Neural crest cell (in vitro differentiated cells): ENCODE data around the gene PNCK. TPM values are rescaled to one million over a fixed set of nuclear protein-coding genes. Genes with fewer than 3 reads are reported as not detected.

Experiments
- DNase-seq: peaks from one replicate; pipeline ENCODE4 v3.0.0; 2021; ENCODE audit warnings: low read depth, mixed read lengths, low spot score
- H3K27ac Mint-ChIP-seq: one replicate; pipeline ENCODE4 v1.8.0; 2021; ENCODE audit warnings: mild to moderate bottlenecking, mixed read lengths; ENCODE audit not compliant: unreplicated experiment
- H3K27me3 Mint-ChIP-seq: 2 replicates; pipeline ENCODE4 v1.8.0; 2021; ENCODE audit warnings: low read depth, mild to moderate bottlenecking, mixed read lengths
- H3K36me3 Mint-ChIP-seq: 2 replicates; pipeline ENCODE4 v1.8.0; 2021; ENCODE audit warnings: low read depth, mild to moderate bottlenecking, mixed read lengths
- H3K4me1 Mint-ChIP-seq: 2 replicates; pipeline ENCODE4 v1.8.0; 2021; ENCODE audit warnings: mixed read lengths
- H3K4me3 Mint-ChIP-seq: one replicate; pipeline ENCODE4 v1.8.0; 2021; ENCODE audit warnings: mild to moderate bottlenecking, mixed read lengths
- H3K9me3 Mint-ChIP-seq: 2 replicates; pipeline ENCODE4 v1.8.0; 2021; ENCODE audit warnings: mixed read lengths
- total RNA-seq: library from RNA; stranded (reverse); gene quantifications from 2 replicates; pipeline ENCODE4 v1.2.1, GENCODE V29; 2021
- TF ChIP-seq, protein P1 (sequence below): fragments of 200-600 bp; sonication (generic); conservative IDR thresholded peaks from 2 replicates; pipeline ENCODE4 v1.5.0; 2021; ENCODE audit warnings: antibody characterized with exemption, mild to moderate bottlenecking

Gene PNCK
- total RNA-seq, 1 donor from 2014 or later = 9.4 TPM

DNA sequence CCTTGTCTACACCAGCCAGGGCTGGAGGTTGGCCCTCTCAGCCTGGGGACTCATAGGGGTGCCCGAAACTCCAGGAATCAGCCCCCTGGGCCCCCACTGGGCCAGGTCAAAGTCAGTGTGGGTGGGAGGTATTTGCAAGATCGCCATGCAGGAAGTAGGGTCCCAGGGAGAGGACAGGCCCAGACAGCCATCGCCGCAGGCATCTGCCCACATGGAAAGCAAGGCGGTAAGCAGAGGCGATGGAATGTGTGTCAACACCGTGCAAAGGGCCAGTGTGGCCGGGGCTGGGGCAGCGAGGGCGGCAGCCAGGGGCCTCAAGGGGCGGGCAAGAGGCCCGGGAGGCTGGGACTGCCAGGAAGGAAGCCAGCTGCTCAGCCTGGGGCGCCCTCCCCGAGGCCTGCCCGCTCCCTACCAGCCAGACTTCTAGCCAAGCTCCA is 45.9 kb downstream of the PNCK start:
- no peaks in the 10 kb centered on the region for H3K27me3 Mint-ChIP-seq
- no peak overlapping the region for H3K27ac Mint-ChIP-seq
- H3K4me3 Mint-ChIP-seq = no peak overlapping the region
- no peaks in the 10 kb centered on the region for H3K4me1 Mint-ChIP-seq
- peaks cover 5% of the 10 kb centered on the region for H3K9me3 Mint-ChIP-seq
- no peak for DNase-seq
- TF ChIP-seq, protein P1, sequence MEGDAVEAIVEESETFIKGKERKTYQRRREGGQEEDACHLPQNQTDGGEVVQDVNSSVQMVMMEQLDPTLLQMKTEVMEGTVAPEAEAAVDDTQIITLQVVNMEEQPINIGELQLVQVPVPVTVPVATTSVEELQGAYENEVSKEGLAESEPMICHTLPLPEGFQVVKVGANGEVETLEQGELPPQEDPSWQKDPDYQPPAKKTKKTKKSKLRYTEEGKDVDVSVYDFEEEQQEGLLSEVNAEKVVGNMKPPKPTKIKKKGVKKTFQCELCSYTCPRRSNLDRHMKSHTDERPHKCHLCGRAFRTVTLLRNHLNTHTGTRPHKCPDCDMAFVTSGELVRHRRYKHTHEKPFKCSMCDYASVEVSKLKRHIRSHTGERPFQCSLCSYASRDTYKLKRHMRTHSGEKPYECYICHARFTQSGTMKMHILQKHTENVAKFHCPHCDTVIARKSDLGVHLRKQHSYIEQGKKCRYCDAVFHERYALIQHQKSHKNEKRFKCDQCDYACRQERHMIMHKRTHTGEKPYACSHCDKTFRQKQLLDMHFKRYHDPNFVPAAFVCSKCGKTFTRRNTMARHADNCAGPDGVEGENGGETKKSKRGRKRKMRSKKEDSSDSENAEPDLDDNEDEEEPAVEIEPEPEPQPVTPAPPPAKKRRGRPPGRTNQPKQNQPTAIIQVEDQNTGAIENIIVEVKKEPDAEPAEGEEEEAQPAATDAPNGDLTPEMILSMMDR = no peak
- peaks cover 4% of the 10 kb centered on the region for H3K36me3 Mint-ChIP-seq

DNA sequence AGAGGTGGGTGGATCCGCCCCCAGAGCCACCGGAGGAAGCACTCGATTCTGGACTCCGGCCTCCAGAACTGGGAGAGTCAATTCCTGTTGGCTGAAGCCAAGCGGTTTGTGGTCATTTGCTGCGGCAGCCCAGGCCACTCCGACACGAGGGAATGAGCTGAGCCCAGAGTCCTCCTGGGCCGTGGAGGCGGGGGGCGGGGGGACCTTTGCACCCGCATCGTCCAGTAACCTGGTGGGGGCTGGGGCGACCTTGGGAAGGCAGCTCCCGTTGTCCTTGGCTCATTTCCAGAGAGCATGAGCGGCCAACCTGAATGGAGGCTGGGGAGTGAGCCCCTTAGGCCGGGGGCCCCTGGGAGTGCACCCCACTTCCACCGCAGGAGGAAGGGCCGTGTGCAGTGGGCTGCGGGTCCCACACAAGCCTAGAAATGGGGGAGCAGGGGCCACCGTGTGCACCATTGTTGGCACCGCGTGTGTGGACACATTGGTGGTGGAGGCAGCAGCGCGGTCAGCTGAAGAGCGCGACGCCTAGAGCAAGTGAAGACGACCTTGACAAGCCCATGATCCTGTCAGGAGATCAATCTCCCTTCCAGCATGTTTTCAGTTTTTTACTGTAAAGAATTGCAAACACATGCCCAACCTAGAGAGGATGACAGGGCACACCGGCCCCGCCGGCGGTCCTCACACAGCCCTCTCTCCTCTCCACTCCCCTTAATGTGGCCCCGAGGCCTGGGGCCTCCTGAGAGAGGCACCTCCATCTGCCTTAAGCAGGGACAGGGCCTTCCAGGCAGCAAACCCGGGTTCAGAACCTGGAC is 46.5 kb downstream of the PNCK start:
- no peak for DNase-seq
- no peaks in the 10 kb centered on the region for H3K4me1 Mint-ChIP-seq
- peaks cover 4% of the 10 kb centered on the region for H3K36me3 Mint-ChIP-seq
- peaks cover 5% of the 10 kb centered on the region for H3K9me3 Mint-ChIP-seq
- TF ChIP-seq, protein P1 = no peak
- H3K27ac Mint-ChIP-seq = no peak overlapping the region
- H3K27me3 Mint-ChIP-seq = no peaks in the 10 kb centered on the region
- H3K4me3 Mint-ChIP-seq = no peak overlapping the region

DNA sequence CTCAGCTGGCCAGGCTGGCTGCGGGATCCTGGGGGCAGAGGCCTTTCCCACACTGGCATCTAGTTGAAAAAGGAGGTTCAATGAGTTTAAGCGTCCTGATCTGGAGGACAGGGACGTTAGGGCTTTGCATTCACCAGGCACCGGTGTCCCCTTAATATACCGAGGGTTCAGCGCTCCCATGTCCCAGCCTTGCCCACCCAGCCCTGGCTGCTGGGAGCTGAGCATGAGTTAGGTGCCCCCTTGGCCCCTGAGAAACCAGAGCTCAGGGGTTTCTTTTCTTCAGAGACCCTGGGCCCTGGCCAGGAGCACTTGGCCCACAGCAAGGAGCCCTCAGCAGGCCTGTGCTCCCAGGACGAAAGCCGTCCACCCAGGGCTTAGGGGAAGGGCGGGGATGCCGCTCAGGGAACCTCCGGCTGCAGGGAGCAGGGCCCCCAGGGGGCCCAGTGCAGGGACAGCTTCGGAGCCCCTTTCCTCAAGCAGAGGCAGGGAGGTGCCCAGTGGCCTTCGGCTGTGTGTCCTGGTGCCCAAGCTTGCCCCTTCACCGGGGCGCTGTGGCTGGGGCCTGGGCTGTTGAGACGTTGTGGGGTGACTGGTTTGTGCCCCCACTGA is 47.5 kb downstream of the PNCK start:
- Mint-ChIP-seq H3K36me3 (peaks cover 2% of the 10 kb centered on the region), H3K27ac (no peak overlapping the region), H3K9me3 (peaks cover 3% of the 10 kb centered on the region), H3K4me1 (no peaks in the 10 kb centered on the region), H3K4me3 (no peak overlapping the region), H3K27me3 (no peaks in the 10 kb centered on the region)
- TF ChIP-seq, protein P1 = no peak
- no peak for DNase-seq

DNA sequence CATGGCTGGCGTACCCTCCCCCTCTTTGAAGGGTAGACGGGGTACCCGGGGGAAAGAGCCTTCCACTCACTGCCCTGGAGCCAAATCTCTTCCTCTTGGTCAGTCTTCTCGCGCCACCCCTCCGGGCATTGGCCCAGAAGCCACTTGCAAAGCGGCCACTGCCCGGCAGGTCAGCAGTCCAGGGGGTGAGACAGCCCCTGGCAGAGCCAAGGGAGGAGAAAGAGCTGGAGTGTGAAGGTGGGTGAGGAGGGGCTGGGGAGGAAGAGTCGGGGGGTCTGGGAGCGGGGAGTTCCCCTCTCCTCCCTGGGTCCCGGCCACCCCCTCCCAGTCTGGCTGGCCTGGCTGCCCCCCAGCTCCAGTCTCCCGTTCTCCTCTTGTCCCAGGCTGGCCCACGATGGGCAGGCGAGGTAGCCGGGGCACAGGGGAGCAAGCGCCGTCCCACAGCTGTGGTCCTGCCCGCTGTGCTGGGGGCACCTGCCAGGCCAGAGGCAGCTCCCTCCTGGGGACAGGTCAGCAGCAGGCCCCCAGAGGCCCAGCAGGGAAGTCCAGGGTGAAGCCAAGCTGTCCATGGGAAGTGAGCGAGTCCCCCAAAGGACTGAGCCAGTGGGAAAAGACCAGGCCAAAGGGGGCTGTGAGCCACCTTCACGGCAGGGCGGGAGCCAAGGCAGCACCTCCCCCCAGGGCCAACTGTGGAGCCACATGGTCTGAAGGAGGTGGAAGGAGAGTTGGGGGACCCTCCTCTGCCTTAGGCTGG is 48.2 kb downstream of the PNCK start:
- H3K9me3 Mint-ChIP-seq = no peaks in the 10 kb centered on the region
- H3K4me3 Mint-ChIP-seq = no peak overlapping the region
- no peak overlapping the region for H3K27ac Mint-ChIP-seq

More for the DNA sequence above, 48.2 kb downstream of the PNCK start:
- TF ChIP-seq, protein P1 = no peak
- no peaks in the 10 kb centered on the region for H3K4me1 Mint-ChIP-seq
- no peaks in the 10 kb centered on the region for H3K36me3 Mint-ChIP-seq
- DNase-seq = no peak
- no peaks in the 10 kb centered on the region for H3K27me3 Mint-ChIP-seq
